Endothelial cell of umbilical vein (primary cell): Measurements from ENCODE around the gene PDCD11. TPM values are rescaled to one million over a fixed set of nuclear protein-coding genes. Genes with fewer than 3 reads are reported as not detected.

ENCODE experiments used
- BruUV-seq: library from RNA; stranded (reverse); fragments of 400-500 nt; replicated peaks from 2 replicates; lab custom pipeline; 2021; lab: Mats Ljungman, UMichigan
- CTCF ChIA-PET: fragments of 300-600, 350-600 bp; sonication (Branson Sonifier 250); formaldehyde crosslinking; loops from one replicate; lab custom pipeline; 2021; ENCODE audit warnings: antibody characterized with exemption, inconsistent platforms; lab: Charles Lee
- POLR2A ChIA-PET: fragments of 300-600, 350-600 bp; sonication (Branson Sonifier 250); formaldehyde crosslinking; loops from one replicate; lab custom pipeline; 2021; ENCODE audit warnings: antibody characterized with exemption, inconsistent platforms; lab: Charles Lee
- DNase-seq: peaks from one replicate; pipeline ENCODE4 v3.0.0-alpha.2; 2011; ENCODE audit warnings: low read depth, low spot score
- FAIRE-seq: peaks from 2 replicates; lab custom pipeline; 2011; peaks lifted over from hg19 to GRCh38; lab: Jason Lieb, UNC
- H2AFZ ChIP-seq: 2 replicates; pipeline ENCODE4 v1.6.0; 2012; ENCODE audit warnings: low read depth, low read length, control low read depth, inconsistent platforms
- H3K27ac ChIP-seq: 2 replicates; pipeline ENCODE4 v1.5.1; 2011; ENCODE audit warnings: low read depth, mild to moderate bottlenecking, control low read depth, low read length, moderate library complexity; ENCODE audit not compliant: insufficient read depth
- H3K27me3 ChIP-seq, 2 experiments: 2 replicates each; pipeline versions ENCODE4 v1.6.0 to v1.6.1; 2011; ENCODE audit warnings: low read length in 2 of 2, mixed read lengths in 1 of 2; ENCODE audit not compliant: control insufficient read depth in 2 of 2, insufficient read depth in 2 of 2
- H3K36me3 ChIP-seq, 2 experiments: 2 replicates in 1 of 2; 3 replicates in 1 of 2; pipeline ENCODE4 v1.5.1; 2011; ENCODE audit warnings: low read length in 2 of 2, mild to moderate bottlenecking in 1 of 2, moderate library complexity in 1 of 2; ENCODE audit not compliant: control insufficient read depth in 2 of 2, insufficient read depth in 2 of 2; ENCODE audit errors: extremely low read depth in 1 of 2
- H3K4me1 ChIP-seq: 3 replicates; pipeline ENCODE4 v1.5.1; 2011; ENCODE audit warnings: mild to moderate bottlenecking, low read length; ENCODE audit not compliant: control insufficient read depth, insufficient read depth; ENCODE audit errors: extremely low read depth
- H3K4me2 ChIP-seq: 2 replicates; pipeline ENCODE4 v1.6.1; 2011; ENCODE audit warnings: low read length, control low read depth, mixed read lengths; ENCODE audit not compliant: insufficient read depth
- H3K4me3 ChIP-seq, 3 experiments: fragments of 200-600 bp in 1 of 3; sonication (generic), shearing (Covaris generic) in 1 of 3; replicated peaks in 1 of 3; 2 replicates each; pipeline ENCODE4 v1.5.1; 2011 to 2016; ENCODE audit warnings: control low read depth in 3 of 3, low read length in 3 of 3, mild to moderate bottlenecking in 2 of 3, inconsistent platforms in 1 of 3, low read depth in 1 of 3, moderate library complexity in 1 of 3; ENCODE audit not compliant: insufficient read depth in 1 of 3
- H3K79me2 ChIP-seq: 2 replicates; pipeline ENCODE4 v1.6.0; 2012; ENCODE audit warnings: low read length, inconsistent platforms; ENCODE audit not compliant: control insufficient read depth, insufficient read depth
- H3K9ac ChIP-seq: replicated peaks from 2 replicates; pipeline ENCODE3; 2011; ENCODE audit warnings: low read length, control low read depth; ENCODE audit not compliant: insufficient read depth; ENCODE audit errors: extremely low read depth
- H3K9me1 ChIP-seq: replicated peaks from 3 replicates; pipeline ENCODE4 v1.6.0; 2011; ENCODE audit warnings: mild to moderate bottlenecking, low read length; ENCODE audit not compliant: control insufficient read depth, insufficient read depth; ENCODE audit errors: extremely low read depth
- H3K9me3 ChIP-seq: replicated peaks from 2 replicates; pipeline ENCODE4 v1.5.1; 2012; ENCODE audit warnings: low read length, inconsistent platforms; ENCODE audit not compliant: control insufficient read depth, insufficient read depth
- H4K20me1 ChIP-seq: replicated peaks from 2 replicates; pipeline ENCODE3; 2011; ENCODE audit warnings: mild to moderate bottlenecking, low read length; ENCODE audit not compliant: control insufficient read depth, insufficient read depth; ENCODE audit errors: extremely low read depth
- CTCF ChIP-seq, 2 donors: IDR thresholded peaks; 1 replicate in 1 of 2; 2 replicates in 1 of 2; pipeline ENCODE4 v1.5.1; 2011; ENCODE audit warnings: low read length in 2 of 2, mild to moderate bottlenecking in 2 of 2, moderate library complexity in 2 of 2, control low read depth in 1 of 2, inconsistent platforms in 1 of 2, low read depth in 1 of 2; ENCODE audit not compliant: insufficient read depth in 1 of 2; ENCODE audit errors: extremely low read depth in 1 of 2
- EZH2 ChIP-seq: IDR thresholded peaks from 2 replicates; pipeline ENCODE4 v1.6.1; 2012; ENCODE audit warnings: borderline replicate concordance, low read depth, mild to moderate bottlenecking, moderate library complexity, low read length, inconsistent platforms; ENCODE audit not compliant: severe bottlenecking
- FOS ChIP-seq: IDR thresholded peaks from 2 replicates; pipeline ENCODE4 v1.6.1; 2011; ENCODE audit warnings: mild to moderate bottlenecking, low read length, moderate library complexity, borderline replicate concordance; ENCODE audit not compliant: insufficient read depth
- GATA2 ChIP-seq: IDR thresholded peaks from 2 replicates; pipeline ENCODE4 v1.7.0; 2011; ENCODE audit warnings: low read depth, mild to moderate bottlenecking, moderate library complexity, mixed read lengths, low read length; ENCODE audit not compliant: insufficient read length, insufficient read depth
- JUN ChIP-seq: IDR thresholded peaks from 2 replicates; pipeline ENCODE4 v1.6.1; 2011; ENCODE audit warnings: borderline replicate concordance, low read depth; ENCODE audit not compliant: insufficient read length, insufficient read depth
- MAX ChIP-seq: IDR thresholded peaks from 2 replicates; pipeline ENCODE4 v1.6.1; 2011; ENCODE audit not compliant: insufficient read depth, insufficient read length
- MYC ChIP-seq: IDR thresholded peaks from one replicate; pipeline ENCODE4 v1.6.1; 2011; ENCODE audit warnings: mild to moderate bottlenecking, low read depth, low read length
- POLR2A ChIP-seq: IDR thresholded peaks from 2 replicates; pipeline ENCODE4 v1.6.1; 2012; ENCODE audit warnings: low read depth, mild to moderate bottlenecking, control low read depth, low read length
- POLR2AphosphoS5 ChIP-seq: IDR thresholded peaks from 2 replicates; pipeline ENCODE4 v1.6.1; 2012; ENCODE audit warnings: low read depth, mild to moderate bottlenecking, control low read depth, low read length, moderate library complexity; ENCODE audit not compliant: insufficient read depth
- dilution Hi-C: fragments of 300-500 bp; cut with MboI; formaldehyde crosslinking; loops from one replicate; pipeline ENCODE4 v1.15.0; 2019; ENCODE audit warnings: low sequenced_read_pairs; ENCODE audit not compliant: extremely low pct_ligation_motif_present
- intact Hi-C: fragments of 100-400 bp; cut with micrococcal nuclease; formaldehyde crosslinking; loops from one replicate; pipeline ENCODE4 v1.10.0; 2022
- polyA plus RNA-seq, 4 experiments: library from polyadenylated mRNA; depleted of rRNA in 3 of 4; stranded (reverse) in 3 of 4; unstranded in 1 of 4; fragments of >200 nt; gene quantifications; 2 replicates each; pipeline versions ENCODE4 v1.2.1 to v1.2.3, GENCODE V29; 2011 to 2012; ENCODE audit warnings: missing spikeins in 1 of 4
- total RNA-seq: library from RNA; stranded (reverse); gene quantifications from 2 replicates; pipeline ENCODE4 v1.2.3, GENCODE V29; 2021

Gene PDCD11
- total and polyA plus RNA-seq, 2 donors (not counting 3 experiments of a cell fraction or from before 2014, with no cell fraction given) = 12.6 to 52.7 TPM

- H3K79me2 ChIP-seq = no peaks in the 10 kb centered on the region
- BruUV-seq = no TSS peak
- CTCF ChIA-PET = no interaction called here
- intact Hi-C loops = no loop called here
- dilution Hi-C loops = no loop called here
- H4K20me1 ChIP-seq = no peaks in the 10 kb centered on the region
- no peak overlapping the region for H2AFZ ChIP-seq
- H3K9ac ChIP-seq = no peak overlapping the region
- H3K4me3 ChIP-seq = no peak overlapping the region
- no peaks in the 10 kb centered on the region for H3K27me3 ChIP-seq
- no peak overlapping the region for H3K27ac ChIP-seq
- no peak overlapping the region for H3K4me2 ChIP-seq
- H3K36me3 ChIP-seq = no peaks in the 10 kb centered on the region
- H3K9me1 ChIP-seq = no peaks in the 10 kb centered on the region
- H3K9me3 ChIP-seq = no peaks in the 10 kb centered on the region
- FAIRE-seq (no peak), DNase-seq (no peak)
- POLR2A ChIA-PET = no interaction called here
- TF ChIP-seq CTCF (IDR thresholded peaks at IDR 0.05; ENCODE audit: extremely low read depth in 1 of 2, insufficient read depth in 1 of 2, low read depth in 1 of 2, low read length in 2 of 2) = no peak
- no peak for TF ChIP-seq FOS
- TF ChIP-seq JUN = no peak
- TF ChIP-seq POLR2AphosphoS5 = no peak
- TF ChIP-seq MYC = no peak
- no peak for TF ChIP-seq GATA2
- no peak for TF ChIP-seq POLR2A
- no peak for TF ChIP-seq MAX
- no peak for TF ChIP-seq EZH2
- no peaks in the 10 kb centered on the region for H3K4me1 ChIP-seq
Measured at GRCh38 chr10:103457896-103458583, 61.6 kb downstream of the PDCD11 start.
